HG02870 (cell line): ENCODE measurements around the gene ADGRB3.
"Not testable (repeated sequence)": the region's sequence is repeated elsewhere in the genome, so short reads cannot be mapped to it uniquely, and the experiment has no call there.

ENCODE experiments used
- ATAC-seq: cut with Tn5 transposase; IDR thresholded peaks from one replicate; pipeline ENCODE4 v1.9.1; 2021; ENCODE audit warnings: mild to moderate bottlenecking, moderate library complexity; ENCODE audit not compliant: unreplicated experiment

The ADGRB3 gene

DNA sequence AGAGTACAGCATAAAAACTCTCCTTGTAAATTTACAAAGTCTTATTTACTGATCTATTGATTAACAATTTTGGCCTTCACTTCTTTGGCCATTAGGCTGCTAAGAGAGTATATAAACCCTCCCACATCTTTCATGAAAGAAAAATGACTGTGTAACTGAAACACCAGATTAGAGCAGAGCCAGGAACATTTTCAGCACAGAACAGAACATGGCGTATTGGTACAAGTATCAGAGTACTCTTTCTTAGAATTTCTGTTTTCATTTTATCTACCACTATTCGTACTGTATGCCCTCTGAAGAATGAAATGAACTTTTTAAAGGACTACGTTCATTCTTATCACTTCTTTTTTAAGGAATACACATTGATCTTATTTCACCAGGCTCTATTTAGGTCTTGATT is 550.2 kb downstream of the ADGRB3 start:
- no peak for ATAC-seq

DNA sequence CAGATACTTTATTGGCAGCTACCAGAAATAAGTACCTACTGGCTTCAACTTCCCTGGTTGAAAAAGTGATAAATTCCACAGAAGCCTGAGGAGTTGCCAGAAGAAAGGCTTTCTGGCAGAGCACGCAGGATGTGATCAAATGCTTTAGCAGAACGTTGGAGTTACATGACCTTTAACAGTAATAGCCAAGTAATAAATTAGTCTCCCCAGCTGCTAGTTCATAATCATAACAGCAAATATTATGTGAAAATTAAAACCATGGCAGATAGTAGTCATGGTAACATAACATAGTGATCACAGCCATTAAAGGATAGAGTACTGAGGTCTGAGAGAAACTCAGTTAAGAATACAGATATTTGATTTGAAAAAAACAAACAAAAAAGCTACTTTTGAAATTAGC is 567.7 kb downstream of the ADGRB3 start:
- ATAC-seq, result no peak

DNA sequence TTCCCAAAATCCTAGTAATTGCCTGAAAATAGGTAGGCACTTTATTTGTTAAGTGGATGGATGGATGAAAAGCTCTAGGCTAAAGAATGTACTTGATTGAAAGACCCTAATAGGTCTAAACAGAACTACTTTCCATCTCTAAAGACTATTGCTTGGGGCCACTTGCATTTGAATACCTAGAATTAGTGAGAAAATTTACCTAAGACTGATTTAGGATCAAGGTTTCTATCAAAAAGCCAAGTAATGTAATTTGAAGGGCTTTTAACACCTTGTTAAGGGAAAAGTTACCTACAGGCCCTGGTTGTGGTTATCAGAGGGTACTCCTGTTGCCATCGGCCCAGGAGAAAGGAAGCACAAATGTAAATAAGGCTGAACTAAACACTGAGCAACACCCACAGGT is 581.0 kb downstream of the ADGRB3 start:
- no peak for ATAC-seq

DNA sequence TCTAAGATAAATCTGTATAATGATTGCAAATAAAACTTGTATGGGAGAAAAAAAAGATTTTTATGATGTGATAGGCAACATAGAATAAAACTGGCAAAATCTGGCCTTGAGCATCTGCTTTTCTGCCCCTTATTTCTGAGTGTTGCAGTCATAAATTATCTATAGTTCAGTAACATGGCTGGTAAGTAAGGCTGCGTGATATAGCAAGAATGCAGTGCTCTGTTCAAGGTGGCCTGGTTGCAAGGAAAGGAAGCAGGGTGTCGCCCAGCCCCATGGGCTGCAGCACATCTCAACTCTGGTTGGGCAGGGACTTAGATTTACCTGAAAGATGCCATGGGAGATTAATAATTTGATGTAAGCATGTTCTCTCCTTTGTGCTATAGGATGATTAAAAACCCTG is 582.3 kb downstream of the ADGRB3 start:
- ATAC-seq, result no peak

DNA sequence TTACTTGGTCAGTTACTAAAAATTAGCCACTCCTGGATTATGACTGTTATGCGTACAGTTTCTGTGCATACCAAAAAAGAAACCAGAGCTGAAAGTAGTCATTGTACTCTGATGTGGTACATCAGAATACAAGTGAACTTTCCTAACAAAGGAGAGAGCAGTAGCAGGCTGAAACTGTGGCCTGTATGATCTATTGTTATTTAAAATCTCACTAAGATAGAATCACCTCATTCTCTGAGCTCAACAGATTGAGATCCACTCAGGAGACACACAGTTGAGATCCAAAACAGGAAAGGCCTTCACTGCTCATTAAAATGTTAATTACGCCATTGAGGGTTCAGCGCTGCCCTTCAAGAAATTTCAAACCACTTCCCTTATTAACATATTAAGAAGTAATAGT is 585.3 kb downstream of the ADGRB3 start:
- no peak for ATAC-seq

DNA sequence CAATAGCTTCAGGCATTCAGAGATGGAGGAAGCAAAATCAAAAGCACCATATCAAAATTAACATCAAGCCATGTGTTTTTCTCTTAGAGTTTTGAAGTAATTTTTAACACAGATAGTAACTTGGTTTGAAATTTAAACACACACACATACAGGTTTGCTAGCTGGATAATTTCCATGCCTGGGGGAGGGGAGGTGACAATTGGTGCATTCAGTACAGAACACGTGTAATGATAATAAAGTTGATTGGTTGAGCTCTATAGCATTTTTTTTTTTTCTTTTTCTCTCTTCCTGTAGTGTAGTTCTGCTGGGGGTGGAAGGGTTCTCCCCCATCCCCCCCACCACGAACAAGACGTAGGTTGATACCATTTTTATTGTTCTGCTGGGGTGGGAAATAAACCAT is 596.9 kb downstream of the ADGRB3 start:
- no peak for ATAC-seq

DNA sequence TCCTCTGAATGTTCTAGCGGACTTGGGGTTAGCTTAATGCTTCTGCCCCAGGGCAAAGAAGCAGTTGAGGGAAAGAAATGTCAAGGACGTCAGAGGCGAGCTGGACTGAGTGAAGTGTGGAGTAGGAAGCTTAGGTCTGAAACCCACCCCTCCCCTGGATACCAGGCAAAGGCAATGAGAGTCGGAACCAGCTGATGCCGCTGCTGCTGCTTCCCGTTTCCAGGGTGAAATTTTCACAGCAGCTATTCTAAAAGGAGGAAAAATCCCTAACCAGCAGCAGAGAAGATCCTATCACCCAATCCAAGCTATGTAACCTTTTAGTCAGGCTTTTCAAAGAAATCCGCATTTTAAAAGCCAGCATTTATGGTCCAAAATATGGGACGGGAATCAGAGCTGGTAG is 597.4 kb downstream of the ADGRB3 start:
- no peak for ATAC-seq

DNA sequence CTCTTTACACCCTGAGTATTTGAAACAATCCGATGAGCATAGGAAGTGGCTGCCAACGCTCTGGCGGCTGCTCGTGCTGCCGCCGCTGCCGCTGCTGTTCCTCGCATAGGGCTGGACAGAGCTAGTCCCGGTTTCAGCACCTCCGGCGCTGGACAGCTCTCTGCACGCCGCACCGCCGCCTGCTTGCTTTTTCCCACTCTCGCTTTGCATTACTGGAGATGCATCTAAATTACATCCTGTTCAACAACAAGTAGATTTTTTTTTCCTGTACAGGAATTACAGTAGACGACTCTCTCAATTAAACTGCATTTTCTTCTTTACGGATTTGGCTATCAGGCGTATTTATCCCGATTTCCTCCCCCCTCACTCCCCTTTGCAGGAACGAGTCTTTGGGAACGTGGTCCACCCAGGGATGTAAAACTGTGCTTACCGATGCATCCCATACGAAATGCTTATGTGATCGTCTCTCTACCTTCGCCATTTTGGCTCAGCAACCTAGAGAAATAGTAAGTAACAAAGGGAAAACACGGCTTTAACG is 597.9 kb downstream of the ADGRB3 start:
- ATAC-seq, result peak; percentile 96

DNA sequence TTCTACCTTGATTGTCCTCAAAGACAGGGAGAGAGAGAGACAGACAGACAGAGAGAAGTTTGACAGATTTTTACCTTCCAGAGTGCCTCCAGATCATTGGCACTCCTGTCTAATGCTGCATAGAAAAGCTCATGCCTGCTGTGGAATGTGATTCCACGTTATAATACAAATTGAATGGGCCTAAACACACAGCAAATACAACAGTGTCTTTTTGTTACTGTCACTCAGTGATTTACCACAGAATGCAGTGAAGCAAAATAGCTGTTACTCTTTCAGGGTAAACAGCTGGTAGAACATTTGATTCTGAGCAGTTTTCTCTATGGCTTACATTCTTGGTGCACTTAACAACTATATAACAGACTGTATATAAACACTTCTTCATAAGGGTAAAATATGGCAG is 603.0 kb downstream of the ADGRB3 start:
- ATAC-seq, result no peak

DNA sequence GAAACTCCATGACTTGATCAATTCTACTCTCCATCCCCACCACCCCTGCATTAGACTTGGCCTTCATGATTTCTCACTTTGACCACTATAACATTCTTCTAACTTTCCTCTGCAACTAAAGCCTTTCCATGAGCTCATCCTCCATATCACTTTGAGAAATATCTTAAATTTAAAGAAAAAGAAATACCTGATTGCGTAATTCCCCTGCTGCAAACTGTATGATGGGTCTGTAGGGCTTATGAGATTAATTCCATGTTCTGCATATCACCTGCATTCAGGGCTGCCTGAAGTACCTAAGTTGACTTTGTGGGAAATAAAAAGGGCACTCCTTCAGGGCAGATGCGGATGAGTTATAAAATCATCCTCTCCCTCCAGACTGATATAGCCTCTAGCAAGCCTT is 611.9 kb downstream of the ADGRB3 start:
- no peak for ATAC-seq

DNA sequence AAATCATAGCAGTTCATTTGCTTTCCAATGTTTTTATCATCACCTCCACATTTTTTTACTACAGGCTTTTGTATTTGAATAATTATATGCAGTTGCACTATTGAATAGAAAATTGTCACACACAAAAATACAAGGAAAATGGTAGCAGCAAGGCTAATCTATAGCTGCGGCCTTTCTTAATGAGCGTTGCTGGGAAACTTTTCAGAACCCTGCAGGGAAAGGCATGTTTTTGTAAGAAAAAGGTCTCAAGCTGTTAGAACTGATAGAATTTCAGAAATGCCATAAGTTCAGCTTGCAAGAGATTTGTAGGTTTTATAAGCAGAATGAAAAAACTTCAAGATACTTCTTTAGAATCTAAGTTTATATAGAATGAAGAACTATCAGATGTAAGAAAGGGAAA is 625.9 kb downstream of the ADGRB3 start:
- ATAC-seq, result no peak

DNA sequence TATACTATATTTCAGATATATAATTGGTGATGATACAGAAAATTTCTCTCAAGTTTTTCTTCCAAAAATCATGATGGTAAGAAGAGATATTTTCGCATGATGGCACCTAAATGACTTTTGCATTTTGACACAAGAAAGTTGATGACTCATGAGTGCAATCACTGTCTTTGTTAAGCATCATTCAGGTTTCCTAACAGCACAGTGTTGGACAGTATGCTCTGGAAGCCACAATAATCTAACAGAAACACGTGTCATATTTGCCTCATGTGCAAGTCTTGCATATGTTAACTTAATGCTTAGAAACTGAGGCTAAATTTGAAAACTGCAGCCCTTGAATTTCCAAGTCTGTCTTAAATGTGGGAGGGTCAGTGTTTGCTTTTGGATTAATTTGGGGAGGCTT is 628.2 kb downstream of the ADGRB3 start:
- no peak for ATAC-seq

DNA sequence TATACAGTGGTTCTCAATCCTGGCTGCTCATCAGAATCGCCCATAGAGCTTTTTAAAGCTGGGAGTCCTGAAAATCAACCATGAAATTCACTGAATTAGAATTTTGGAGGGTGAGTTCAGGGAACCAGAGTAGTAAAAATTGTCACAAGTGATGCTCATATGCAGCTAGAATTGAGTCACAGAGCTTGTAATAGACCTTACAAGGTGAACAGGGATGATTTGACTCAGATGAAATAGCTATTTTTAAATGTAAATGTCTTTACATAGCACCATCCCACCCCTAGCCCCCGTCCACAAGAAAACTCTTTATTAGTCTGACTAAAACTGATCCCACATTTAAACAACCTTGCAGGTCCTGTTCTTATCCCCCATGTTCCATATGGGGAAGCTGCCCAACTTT is 630.0 kb downstream of the ADGRB3 start:
- no peak for ATAC-seq

DNA sequence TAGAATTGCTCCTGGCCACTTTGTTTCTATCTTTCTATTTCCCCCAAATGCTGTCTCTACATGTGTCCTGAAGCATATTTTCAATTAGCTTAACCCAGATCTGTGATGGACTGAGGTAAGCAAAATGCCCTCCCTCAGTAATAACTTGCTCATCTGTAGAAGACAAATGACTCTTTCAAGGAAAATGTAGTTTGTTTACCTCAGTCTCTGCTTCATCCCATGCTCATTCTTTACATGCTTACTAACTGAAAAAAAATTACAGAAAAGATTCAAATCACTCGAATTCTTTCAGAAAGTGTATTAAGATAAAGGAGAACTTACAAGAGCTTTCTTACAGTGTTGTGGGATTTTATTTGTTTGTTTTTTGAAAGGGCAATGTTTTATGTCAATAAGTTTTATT is 630.6 kb downstream of the ADGRB3 start:
- ATAC-seq, result no peak

DNA sequence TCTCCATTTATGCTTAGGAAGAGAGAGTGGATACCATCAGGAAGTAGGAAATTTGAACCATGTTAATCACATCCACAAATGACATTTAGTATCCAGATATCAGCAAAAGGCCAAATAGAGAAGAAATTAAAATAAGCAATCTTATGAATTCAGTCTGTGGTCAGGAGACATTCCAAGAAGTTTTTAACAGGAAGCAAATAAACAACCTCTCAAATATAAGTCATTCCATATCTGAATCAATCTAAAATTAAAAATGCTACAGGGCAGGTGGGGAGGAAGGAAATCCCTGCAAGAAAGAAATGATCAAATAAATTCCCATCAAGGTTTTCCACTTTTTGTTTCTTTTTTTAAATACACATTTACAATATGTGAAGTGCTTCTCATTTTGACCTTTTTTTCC is 641.1 kb downstream of the ADGRB3 start:
- no peak for ATAC-seq

DNA sequence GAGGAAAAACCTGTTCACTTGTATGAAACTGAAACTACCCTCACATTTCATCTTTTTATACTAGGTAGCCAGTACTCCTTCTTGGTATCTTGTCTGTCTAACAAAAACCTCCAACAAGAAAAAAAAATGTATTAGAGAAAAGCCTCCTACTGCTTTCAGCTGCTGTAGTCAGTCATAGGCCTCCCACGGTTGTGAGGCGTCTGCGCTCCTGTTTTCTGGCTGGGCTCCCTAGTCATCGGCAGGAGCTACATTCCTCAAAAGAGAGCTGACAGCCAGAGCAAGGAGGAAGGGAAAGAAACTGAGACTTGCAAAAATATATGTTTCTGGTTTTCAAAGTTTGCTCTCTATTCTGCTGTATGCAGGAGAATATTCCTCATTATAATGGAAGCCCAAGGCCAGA is 644.7 kb downstream of the ADGRB3 start:
- ATAC-seq, result no peak

DNA sequence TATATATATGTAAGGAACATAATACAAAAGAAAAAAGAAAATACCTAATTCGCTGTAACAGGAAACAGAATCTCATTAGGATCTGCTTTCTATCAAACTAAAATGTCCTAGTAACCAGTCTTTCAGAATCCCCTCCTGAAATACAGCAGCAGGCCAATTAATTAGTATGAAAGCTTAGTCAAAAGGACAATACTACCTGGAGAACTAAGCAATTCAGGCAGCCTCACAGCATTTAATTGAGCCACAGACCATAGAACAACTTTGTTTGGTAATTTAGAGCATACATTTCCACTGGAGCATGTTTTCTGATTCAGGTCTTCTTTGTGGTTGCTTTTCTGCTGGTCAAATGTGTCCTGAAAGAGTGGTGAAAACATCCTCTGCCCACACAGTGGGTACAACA is 645.8 kb downstream of the ADGRB3 start:
- ATAC-seq, result no peak

DNA sequence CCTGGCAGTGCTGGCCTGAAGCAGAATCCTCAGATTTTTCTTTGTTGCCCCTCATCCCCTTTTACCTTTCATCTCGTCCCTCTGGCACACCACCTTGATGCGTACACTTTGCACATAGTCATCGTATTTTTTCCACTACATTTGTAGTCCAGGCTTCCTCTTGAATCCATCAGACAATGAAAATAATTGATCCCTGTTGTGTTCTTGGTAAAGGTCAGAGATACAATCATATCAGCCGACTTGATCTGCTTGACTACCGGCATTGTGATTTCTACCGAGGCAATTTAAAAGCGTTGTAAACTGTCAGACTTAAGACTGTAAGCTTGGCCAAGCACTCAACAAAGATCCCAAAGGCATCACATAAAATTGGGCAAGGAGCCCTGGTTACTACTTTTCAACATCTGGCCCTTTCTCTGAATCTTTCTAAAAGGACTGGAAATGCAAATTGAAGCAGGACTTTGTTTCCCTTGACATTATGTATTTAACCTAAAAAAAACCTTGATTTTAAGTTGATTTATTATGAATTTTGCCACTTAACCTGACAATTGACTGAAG is 649.2 kb downstream of the ADGRB3 start:
- no peak for ATAC-seq

DNA sequence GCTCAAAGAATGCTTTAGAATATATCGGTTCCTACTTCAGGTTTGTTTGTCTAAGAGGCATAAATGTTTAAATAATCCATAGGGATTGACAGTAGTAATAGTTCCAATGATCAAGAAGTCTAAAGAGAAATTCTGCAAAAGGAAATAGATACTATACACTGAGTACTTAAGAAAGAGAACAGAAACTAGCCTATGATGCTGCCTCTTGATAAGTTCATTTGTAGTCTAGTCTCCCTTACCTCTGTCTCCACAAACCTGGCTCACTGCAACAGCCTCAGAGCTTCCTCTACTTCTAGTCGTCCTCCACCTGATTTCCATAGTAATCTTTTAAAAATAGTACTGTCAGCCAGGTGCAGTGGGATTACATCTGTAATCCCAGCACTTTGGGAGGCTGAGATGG is 650.0 kb downstream of the ADGRB3 start:
- ATAC-seq, result peak; percentile 66

DNA sequence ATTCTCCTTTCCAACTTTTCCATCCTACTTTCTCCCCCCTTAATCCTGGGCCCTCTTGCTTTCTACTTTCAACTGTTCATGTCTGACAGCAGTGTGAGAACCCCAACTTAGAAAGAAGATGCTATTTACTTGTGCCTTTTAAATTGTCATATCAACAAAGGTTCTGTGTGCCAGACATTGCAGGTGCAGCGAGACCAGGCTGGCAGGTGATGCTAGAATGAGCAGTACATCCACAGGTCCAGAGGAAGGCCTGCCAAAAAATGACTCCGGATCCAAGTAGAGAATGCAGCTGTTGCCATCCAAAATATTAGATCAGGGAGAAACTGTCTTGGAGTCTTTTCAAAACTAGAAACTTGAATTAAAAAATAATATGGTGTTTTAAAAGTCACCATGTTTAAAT is 651.2 kb downstream of the ADGRB3 start:
- ATAC-seq, result no peak

DNA sequence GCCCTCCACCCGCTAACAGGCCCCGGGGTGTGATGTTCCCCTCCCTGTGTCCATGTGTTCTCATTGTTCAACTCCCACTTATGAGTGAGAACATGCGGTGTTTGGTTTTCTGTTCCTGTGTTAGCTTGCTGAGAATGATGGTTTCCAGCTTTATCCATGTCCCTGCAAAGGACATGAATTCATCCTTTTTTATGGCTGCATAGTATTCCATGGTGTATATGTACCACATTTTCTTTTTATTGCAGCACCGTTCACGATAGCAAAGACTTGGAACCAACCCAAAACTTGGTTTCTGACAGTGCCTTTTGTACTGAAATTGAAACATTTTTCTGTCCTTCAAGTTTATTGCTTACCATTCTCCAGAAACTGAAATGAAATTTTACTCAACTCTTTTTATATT is 653.1 kb downstream of the ADGRB3 start:
- not testable (repeated sequence) for ATAC-seq

DNA sequence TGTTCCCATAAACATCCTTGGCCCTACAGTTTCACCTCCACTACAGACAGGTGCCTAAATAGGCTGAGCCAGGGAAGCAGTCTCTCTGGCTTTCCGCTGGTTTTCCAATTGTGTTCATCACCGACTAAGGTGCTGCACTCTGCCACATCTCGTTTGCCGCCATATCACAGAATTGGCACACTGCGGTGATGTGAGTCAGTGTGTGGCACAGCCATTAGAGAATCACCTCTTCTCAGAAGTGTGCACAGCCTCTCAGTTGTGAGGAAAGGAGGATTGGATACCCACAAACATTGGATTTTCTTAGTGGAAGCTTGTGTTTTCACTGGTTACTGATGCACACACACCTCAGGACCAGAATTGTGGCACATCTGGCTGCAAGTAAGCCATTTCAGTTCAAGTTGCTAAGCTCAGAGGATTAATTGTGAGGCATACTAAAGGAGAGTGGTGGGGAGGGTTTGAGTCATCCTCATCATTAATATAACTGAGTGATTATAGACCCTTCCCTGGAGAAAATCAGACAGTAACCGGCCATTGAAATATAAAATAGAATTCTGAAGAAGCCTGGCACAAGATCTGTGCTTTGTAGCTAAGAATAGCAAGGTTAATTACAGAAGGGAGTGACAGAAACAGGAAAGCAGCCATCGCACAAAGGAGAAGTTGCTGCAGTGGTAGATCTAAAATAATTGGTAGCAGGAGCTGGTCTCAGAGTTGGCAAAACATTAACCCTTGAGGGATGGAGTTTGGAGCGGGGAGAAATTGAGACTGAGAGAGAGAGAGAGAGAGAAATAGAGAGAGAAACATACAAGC is 654.8 kb downstream of the ADGRB3 start:
- ATAC-seq, result no peak

DNA sequence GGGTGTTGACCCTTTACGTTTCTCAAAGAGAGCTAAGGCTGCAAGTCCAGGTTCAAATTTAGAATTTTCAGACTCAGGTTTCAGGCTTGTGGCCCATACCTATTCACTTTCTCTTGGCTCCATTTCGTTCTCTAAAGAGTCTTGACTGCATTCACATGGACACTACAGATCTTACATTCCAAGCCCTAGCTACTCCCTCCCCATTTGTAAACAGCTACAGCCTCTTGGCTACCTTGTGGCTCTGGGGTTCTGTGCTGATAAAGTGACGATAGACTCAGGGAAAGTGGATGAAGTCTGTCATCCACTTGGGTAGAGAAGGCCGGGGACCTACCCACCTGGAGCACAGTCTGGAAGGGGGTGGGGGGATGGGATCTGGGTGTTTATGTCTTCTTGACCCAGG is 658.4 kb downstream of the ADGRB3 start:
- no peak for ATAC-seq
